ENCODE measurements around the gene ADTRP.

DNA sequence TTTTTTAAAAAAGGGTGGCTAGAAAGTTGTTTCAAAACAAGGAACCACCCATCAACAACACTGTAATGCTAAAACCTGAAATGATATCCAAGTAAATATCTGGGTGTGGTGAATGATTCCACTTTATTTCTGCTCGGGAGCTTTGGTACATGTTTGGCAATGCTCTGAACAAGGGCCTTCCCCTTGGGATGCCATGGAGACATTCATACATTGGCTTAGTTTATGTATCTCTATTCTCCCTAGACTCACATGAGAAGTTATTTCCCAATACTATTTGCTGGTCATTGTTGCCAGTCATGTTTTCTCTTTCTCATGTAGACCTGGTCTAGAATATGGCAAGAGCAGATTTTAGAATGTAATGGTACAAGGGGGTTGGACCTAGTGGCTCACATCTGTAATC, 22.9 kb downstream of the ADTRP start:
- TF ChIP-seq, protein P1, sequence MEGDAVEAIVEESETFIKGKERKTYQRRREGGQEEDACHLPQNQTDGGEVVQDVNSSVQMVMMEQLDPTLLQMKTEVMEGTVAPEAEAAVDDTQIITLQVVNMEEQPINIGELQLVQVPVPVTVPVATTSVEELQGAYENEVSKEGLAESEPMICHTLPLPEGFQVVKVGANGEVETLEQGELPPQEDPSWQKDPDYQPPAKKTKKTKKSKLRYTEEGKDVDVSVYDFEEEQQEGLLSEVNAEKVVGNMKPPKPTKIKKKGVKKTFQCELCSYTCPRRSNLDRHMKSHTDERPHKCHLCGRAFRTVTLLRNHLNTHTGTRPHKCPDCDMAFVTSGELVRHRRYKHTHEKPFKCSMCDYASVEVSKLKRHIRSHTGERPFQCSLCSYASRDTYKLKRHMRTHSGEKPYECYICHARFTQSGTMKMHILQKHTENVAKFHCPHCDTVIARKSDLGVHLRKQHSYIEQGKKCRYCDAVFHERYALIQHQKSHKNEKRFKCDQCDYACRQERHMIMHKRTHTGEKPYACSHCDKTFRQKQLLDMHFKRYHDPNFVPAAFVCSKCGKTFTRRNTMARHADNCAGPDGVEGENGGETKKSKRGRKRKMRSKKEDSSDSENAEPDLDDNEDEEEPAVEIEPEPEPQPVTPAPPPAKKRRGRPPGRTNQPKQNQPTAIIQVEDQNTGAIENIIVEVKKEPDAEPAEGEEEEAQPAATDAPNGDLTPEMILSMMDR (IDR thresholded peaks at IDR 0.05): no peak
- TF ChIP-seq POLR2AphosphoS5 (IDR thresholded peaks at IDR 0.05): no peak
